Activated CD4-positive, alpha-beta memory T cell treated with anti-CD3 and anti-CD28 coated beads, Interleukin-2, amount 10 ng/mL, durations not matched to agents 7 days and 5 days (primary cell): Measurements from ENCODE around the gene FOXL1. TPM values are rescaled to one million over a fixed set of nuclear protein-coding genes. Genes with fewer than 3 reads are reported as not detected.

ENCODE experiments used
- CTCF ChIA-PET: fragments of 350-600 bp; sonication (Branson Sonifier 250); formaldehyde crosslinking; loops from one replicate; lab custom pipeline; 2021; ENCODE audit warnings: antibody characterized with exemption, inconsistent platforms; lab: Charles Lee
- POLR2A ChIA-PET: fragments of 350-600 bp; sonication (Branson Sonifier 250); formaldehyde crosslinking; loops from one replicate; lab custom pipeline; 2021; ENCODE audit warnings: antibody characterized with exemption; lab: Charles Lee
- DNase-seq: peaks from one replicate; pipeline ENCODE4 v3.0.0-alpha.2; 2020
- H3K27ac Mint-ChIP-seq: one replicate; pipeline ENCODE4 v1.8.0; 2021; ENCODE audit warnings: mild to moderate bottlenecking, mixed read lengths
- H3K27me3 Mint-ChIP-seq: one replicate; pipeline ENCODE4 v1.8.0; 2021; ENCODE audit warnings: mixed read lengths
- H3K36me3 Mint-ChIP-seq: one replicate; pipeline ENCODE4 v1.8.0; 2021; ENCODE audit warnings: low read depth, mixed read lengths
- H3K4me1 Mint-ChIP-seq: one replicate; pipeline ENCODE4 v1.8.0; 2021; ENCODE audit warnings: mixed read lengths
- H3K4me3 Mint-ChIP-seq: one replicate; pipeline ENCODE4 v1.8.0; 2021; ENCODE audit warnings: mild to moderate bottlenecking, mixed read lengths
- H3K9me3 Mint-ChIP-seq: one replicate; pipeline ENCODE4 v1.8.0; 2021; ENCODE audit warnings: mixed read lengths
- total RNA-seq, 2 experiments: library from RNA; stranded (reverse); gene quantifications; one replicate each; pipeline ENCODE4 v1.2.3, GENCODE V29; 2021

The FOXL1 gene
- total RNA-seq, 2 experiments from 2014 or later, result not detected

- H3K27ac Mint-ChIP-seq, result no peak overlapping the region
- DNase-seq, result no peak
- no peaks in the 10 kb centered on the region for H3K9me3 Mint-ChIP-seq
- CTCF ChIA-PET, result interaction anchor here (0.9 kb wide), 1 partner anchor 8 kb away, joined by 4 read pairs; no protein-coding TSS in a partner anchor
- no peak overlapping the region for H3K4me3 Mint-ChIP-seq
- POLR2A ChIA-PET, result no interaction called here
- peaks cover 8% of the 10 kb centered on the region for H3K4me1 Mint-ChIP-seq
- H3K27me3 Mint-ChIP-seq, result peaks cover 66% of the 10 kb centered on the region
- H3K36me3 Mint-ChIP-seq, result no peaks in the 10 kb centered on the region
Measured at GRCh38 chr16:86566966-86567700, 11.2 kb upstream of the FOXL1 start.

GRCh38 chr16:86567701-86568581, 10.4 kb upstream of the FOXL1 start:
- POLR2A ChIA-PET, result no interaction called here
- H3K27me3 Mint-ChIP-seq, result peaks cover 65% of the 10 kb centered on the region
- CTCF ChIA-PET, result no interaction called here
- H3K4me1 Mint-ChIP-seq, result peaks cover 8% of the 10 kb centered on the region
- H3K4me3 Mint-ChIP-seq, result no peak overlapping the region
- H3K36me3 Mint-ChIP-seq, result no peaks in the 10 kb centered on the region
- H3K27ac Mint-ChIP-seq, result no peak overlapping the region
- DNase-seq, result no peak
- H3K9me3 Mint-ChIP-seq, result no peaks in the 10 kb centered on the region

- H3K4me3 Mint-ChIP-seq, result no peak overlapping the region
- peaks cover 4% of the 10 kb centered on the region for H3K4me1 Mint-ChIP-seq
- DNase-seq, result no peak
- H3K27me3 Mint-ChIP-seq, result peaks cover 64% of the 10 kb centered on the region
- no peaks in the 10 kb centered on the region for H3K36me3 Mint-ChIP-seq
- no peak overlapping the region for H3K27ac Mint-ChIP-seq
- no peaks in the 10 kb centered on the region for H3K9me3 Mint-ChIP-seq
- POLR2A ChIA-PET, result no interaction called here
- CTCF ChIA-PET, result no interaction called here
Measured at GRCh38 chr16:86568677-86569623, 9.4 kb upstream of the FOXL1 start.

GRCh38 chr16:86569701-86570447, 8.5 kb upstream of the FOXL1 start:
- Mint-ChIP-seq H3K27me3 (peaks cover 63% of the 10 kb centered on the region), H3K4me3 (no peak overlapping the region), H3K36me3 (no peaks in the 10 kb centered on the region), H3K27ac (no peak overlapping the region), H3K9me3 (no peaks in the 10 kb centered on the region), H3K4me1 (no peaks in the 10 kb centered on the region)
- POLR2A ChIA-PET, result no interaction called here
- DNase-seq, result no peak
- CTCF ChIA-PET, result interaction anchor here (0.8 to 1.2 kb wide), 2 partner anchors 10 to 17 kb away, joined by 3 read pairs; no protein-coding TSS in a partner anchor

GRCh38 chr16:86570558-86571529, 7.5 kb upstream of the FOXL1 start:
- H3K4me1 Mint-ChIP-seq, result no peaks in the 10 kb centered on the region
- POLR2A ChIA-PET, result no interaction called here
- peaks cover 59% of the 10 kb centered on the region for H3K27me3 Mint-ChIP-seq
- H3K36me3 Mint-ChIP-seq, result no peaks in the 10 kb centered on the region
- no peak overlapping the region for H3K27ac Mint-ChIP-seq
- no peaks in the 10 kb centered on the region for H3K9me3 Mint-ChIP-seq
- CTCF ChIA-PET, result interaction anchor here (0.8 to 1.2 kb wide), 3 partner anchors 9 to 301 kb away, joined by 3 read pairs; no protein-coding TSS in a partner anchor
- DNase-seq, result no peak
- H3K4me3 Mint-ChIP-seq, result no peak overlapping the region

GRCh38 chr16:86571530-86571915, 6.8 kb upstream of the FOXL1 start:
- peaks cover 60% of the 10 kb centered on the region for H3K27me3 Mint-ChIP-seq
- no peak overlapping the region for H3K27ac Mint-ChIP-seq
- no peak overlapping the region for H3K4me3 Mint-ChIP-seq
- peaks cover 4% of the 10 kb centered on the region for H3K4me1 Mint-ChIP-seq
- ChIA-PET POLR2A (no interaction called here), CTCF (no interaction called here)
- no peaks in the 10 kb centered on the region for H3K36me3 Mint-ChIP-seq
- no peak for DNase-seq
- no peaks in the 10 kb centered on the region for H3K9me3 Mint-ChIP-seq

GRCh38 chr16:86572041-86572521, 6.3 kb upstream of the FOXL1 start:
- H3K4me1 Mint-ChIP-seq, result peaks cover 8% of the 10 kb centered on the region
- no peaks in the 10 kb centered on the region for H3K36me3 Mint-ChIP-seq

GRCh38 chr16:86572606-86573005, 5.7 kb upstream of the FOXL1 start:
- ChIA-PET POLR2A (no interaction called here), CTCF (no interaction called here)
- Mint-ChIP-seq H3K27ac (no peak overlapping the region), H3K4me1 (peaks cover 9% of the 10 kb centered on the region), H3K27me3 (peaks cover 63% of the 10 kb centered on the region), H3K9me3 (no peaks in the 10 kb centered on the region), H3K36me3 (no peaks in the 10 kb centered on the region), H3K4me3 (no peak overlapping the region)
- no peak for DNase-seq

More at GRCh38 chr16:86572041-86572521, 6.3 kb upstream of the FOXL1 start:
- POLR2A ChIA-PET, result no interaction called here
- Mint-ChIP-seq H3K9me3 (no peaks in the 10 kb centered on the region), H3K27ac (no peak overlapping the region), H3K4me3 (no peak overlapping the region), H3K27me3 (peaks cover 63% of the 10 kb centered on the region)
- CTCF ChIA-PET, result no interaction called here
- no peak for DNase-seq

- H3K9me3 Mint-ChIP-seq, result no peaks in the 10 kb centered on the region
- H3K36me3 Mint-ChIP-seq, result no peaks in the 10 kb centered on the region
- no peak for DNase-seq
- CTCF ChIA-PET, result no interaction called here
- H3K27ac Mint-ChIP-seq, result no peak overlapping the region
- H3K27me3 Mint-ChIP-seq, result peaks cover 68% of the 10 kb centered on the region
- peaks cover 9% of the 10 kb centered on the region for H3K4me1 Mint-ChIP-seq
- POLR2A ChIA-PET, result no interaction called here
- no peak overlapping the region for H3K4me3 Mint-ChIP-seq
Measured at GRCh38 chr16:86573215-86573614, 5.1 kb upstream of the FOXL1 start.

GRCh38 chr16:86573646-86574508, 4.5 kb upstream of the FOXL1 start:
- DNase-seq, result no peak
- CTCF ChIA-PET, result no interaction called here
- POLR2A ChIA-PET, result no interaction called here
- Mint-ChIP-seq H3K27ac (no peak overlapping the region), H3K4me1 (peaks cover 9% of the 10 kb centered on the region), H3K27me3 (peaks cover 69% of the 10 kb centered on the region), H3K36me3 (no peaks in the 10 kb centered on the region), H3K9me3 (no peaks in the 10 kb centered on the region), H3K4me3 (no peak overlapping the region)
